GM12878 (cell line): ENCODE measurements around the gene FAM237B. TPM values are rescaled to one million over a fixed set of nuclear protein-coding genes. Genes with fewer than 3 reads are reported as not detected.

Experiments
- CUX1 ChIP-seq: IDR thresholded peaks from 2 replicates; pipeline ENCODE4 v1.6.1; 2012; ENCODE audit warnings: improper control_type of control experiment, low read depth, low read length; ENCODE audit not compliant: insufficient replicate concordance
- E2F8 ChIP-seq: fragments of 450-650 bp; IDR thresholded peaks from 2 replicates; pipeline ENCODE4 v1.6.1; 2018; ENCODE audit warnings: mild to moderate bottlenecking, low read depth, moderate library complexity; ENCODE audit not compliant: partially characterized antibody
- NBN ChIP-seq: fragments of 450-650 bp; IDR thresholded peaks from 2 replicates; pipeline ENCODE4 v1.6.1; 2016
- SMAD1 ChIP-seq: fragments of 450-650 bp; IDR thresholded peaks from 2 replicates; pipeline ENCODE4 v1.6.1; 2018; ENCODE audit warnings: mild to moderate bottlenecking, low read depth; ENCODE audit not compliant: partially characterized antibody
- polyA plus RNA-seq, 11 experiments: library from polyadenylated mRNA; depleted of rRNA in 4 of 11; unstranded in 6 of 11; stranded (reverse) in 5 of 11; fragments of >200 nt; fragmentation: Nextera tagmentation in 4 of 11; fragmentation: Illumina TruSeq in 1 of 11; extraction: Ambion mirVana in 4 of 11; extraction: Trizol in 1 of 11; gene quantifications; 1 replicate in 1 of 11; 2 replicates in 10 of 11; pipeline versions ENCODE4 v1.2.1 to v1.2.3, GENCODE V29; 2011 to 2016; ENCODE audit warnings: inconsistent platforms in 2 of 11, missing spikeins in 2 of 11, low read depth in 1 of 11
- total RNA-seq, 4 experiments: library from RNA; depleted of rRNA in 3 of 4; stranded (reverse); fragments of >200 nt in 3 of 4; fragmentation: Illumina TruSeq in 1 of 4; extraction: Trizol in 1 of 4; gene quantifications; 2 replicates each; pipeline versions ENCODE4 v1.2.1 to v1.2.3, GENCODE V29; 2013 to 2021

Gene FAM237B
- total and polyA plus RNA-seq, 10 of the 15 experiments (the other 5 are each of a cell fraction or from before 2014, with no cell fraction given), result not detected

GRCh38 chr7:90349305-90349704, 28.2 kb upstream of the FAM237B start (continued):
- TF ChIP-seq E2F8 (no peak), SMAD1 (no peak), NBN (no peak), CUX1 (no peak)
